GM23338 (cell line): ENCODE data around the gene GATAD2A.

Experiments
- POLR2AphosphoS5 ChIP-seq: IDR thresholded peaks from 2 replicates; pipeline ENCODE4 v1.6.1; 2016; ENCODE audit warnings: antibody characterized with exemption, low read depth
- TF ChIP-seq, protein P1 (sequence below): IDR thresholded peaks from one replicate; pipeline ENCODE4 v1.6.1; 2018; ENCODE audit warnings: antibody characterized with exemption; ENCODE audit not compliant: unreplicated experiment
- TF ChIP-seq, protein P2 (sequence below), 2 experiments: fragments of 200-600 bp in 1 of 2; sonication (generic) in 1 of 2; conservative IDR thresholded peaks; 2 replicates each; pipeline versions ENCODE4 v1.5.1 to v1.6.1; 2016 to 2017; ENCODE audit warnings: antibody characterized with exemption in 2 of 2, low read depth in 2 of 2, mild to moderate bottlenecking in 2 of 2, moderate library complexity in 1 of 2

DNA sequence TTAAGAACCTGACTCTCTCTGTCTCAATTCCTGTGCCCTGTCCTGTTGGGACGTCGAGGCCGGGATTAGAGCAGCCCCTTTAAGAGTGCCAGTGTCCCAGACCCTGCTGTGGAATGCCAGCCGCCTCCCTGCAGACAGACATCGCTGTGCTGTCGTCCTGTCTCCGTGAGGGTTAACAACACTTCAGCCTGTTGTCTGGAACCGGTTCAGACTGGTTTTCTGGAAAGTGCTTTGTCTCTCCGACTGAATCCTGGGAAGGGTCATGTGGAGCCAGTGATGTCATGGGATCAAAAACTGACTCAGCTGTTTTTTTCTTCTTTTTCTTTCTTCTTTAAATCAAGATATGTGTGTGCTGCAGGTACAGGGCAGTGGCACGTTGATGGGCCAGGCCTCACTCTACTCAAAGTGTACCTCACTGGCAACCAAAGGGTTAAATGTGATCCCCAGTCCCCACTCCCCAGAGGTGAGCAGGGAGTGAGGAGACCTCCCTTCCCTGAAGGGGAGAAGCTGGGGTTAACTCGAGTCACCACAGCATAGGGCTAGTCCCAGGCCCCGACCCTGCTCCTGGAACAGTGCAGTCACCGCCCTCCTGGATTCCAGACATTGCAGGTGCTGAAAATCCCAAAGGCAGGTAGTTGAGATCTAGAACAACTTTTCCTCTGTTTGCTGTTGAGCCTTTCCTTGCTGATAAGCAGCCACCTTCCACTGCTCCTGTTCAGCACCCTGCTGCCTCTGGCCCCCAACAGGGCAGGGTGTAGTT, 59.0 kb downstream of the GATAD2A start:
- TF ChIP-seq, protein P1, sequence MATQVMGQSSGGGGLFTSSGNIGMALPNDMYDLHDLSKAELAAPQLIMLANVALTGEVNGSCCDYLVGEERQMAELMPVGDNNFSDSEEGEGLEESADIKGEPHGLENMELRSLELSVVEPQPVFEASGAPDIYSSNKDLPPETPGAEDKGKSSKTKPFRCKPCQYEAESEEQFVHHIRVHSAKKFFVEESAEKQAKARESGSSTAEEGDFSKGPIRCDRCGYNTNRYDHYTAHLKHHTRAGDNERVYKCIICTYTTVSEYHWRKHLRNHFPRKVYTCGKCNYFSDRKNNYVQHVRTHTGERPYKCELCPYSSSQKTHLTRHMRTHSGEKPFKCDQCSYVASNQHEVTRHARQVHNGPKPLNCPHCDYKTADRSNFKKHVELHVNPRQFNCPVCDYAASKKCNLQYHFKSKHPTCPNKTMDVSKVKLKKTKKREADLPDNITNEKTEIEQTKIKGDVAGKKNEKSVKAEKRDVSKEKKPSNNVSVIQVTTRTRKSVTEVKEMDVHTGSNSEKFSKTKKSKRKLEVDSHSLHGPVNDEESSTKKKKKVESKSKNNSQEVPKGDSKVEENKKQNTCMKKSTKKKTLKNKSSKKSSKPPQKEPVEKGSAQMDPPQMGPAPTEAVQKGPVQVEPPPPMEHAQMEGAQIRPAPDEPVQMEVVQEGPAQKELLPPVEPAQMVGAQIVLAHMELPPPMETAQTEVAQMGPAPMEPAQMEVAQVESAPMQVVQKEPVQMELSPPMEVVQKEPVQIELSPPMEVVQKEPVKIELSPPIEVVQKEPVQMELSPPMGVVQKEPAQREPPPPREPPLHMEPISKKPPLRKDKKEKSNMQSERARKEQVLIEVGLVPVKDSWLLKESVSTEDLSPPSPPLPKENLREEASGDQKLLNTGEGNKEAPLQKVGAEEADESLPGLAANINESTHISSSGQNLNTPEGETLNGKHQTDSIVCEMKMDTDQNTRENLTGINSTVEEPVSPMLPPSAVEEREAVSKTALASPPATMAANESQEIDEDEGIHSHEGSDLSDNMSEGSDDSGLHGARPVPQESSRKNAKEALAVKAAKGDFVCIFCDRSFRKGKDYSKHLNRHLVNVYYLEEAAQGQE: no peak
- TF ChIP-seq, protein P2, sequence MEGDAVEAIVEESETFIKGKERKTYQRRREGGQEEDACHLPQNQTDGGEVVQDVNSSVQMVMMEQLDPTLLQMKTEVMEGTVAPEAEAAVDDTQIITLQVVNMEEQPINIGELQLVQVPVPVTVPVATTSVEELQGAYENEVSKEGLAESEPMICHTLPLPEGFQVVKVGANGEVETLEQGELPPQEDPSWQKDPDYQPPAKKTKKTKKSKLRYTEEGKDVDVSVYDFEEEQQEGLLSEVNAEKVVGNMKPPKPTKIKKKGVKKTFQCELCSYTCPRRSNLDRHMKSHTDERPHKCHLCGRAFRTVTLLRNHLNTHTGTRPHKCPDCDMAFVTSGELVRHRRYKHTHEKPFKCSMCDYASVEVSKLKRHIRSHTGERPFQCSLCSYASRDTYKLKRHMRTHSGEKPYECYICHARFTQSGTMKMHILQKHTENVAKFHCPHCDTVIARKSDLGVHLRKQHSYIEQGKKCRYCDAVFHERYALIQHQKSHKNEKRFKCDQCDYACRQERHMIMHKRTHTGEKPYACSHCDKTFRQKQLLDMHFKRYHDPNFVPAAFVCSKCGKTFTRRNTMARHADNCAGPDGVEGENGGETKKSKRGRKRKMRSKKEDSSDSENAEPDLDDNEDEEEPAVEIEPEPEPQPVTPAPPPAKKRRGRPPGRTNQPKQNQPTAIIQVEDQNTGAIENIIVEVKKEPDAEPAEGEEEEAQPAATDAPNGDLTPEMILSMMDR (conservative IDR thresholded peaks at IDR 0.05; ENCODE audit: low read depth in 2 of 2): no peak
- TF ChIP-seq POLR2AphosphoS5: no peak
